Middle frontal gyrus (tissue), 1 donor: ENCODE measurements around the gene KCNJ9.
A peak's percentile ranks its signal among the peaks of the same experiment; 100 is the strongest.

Experiments used
- DNase-seq: peaks from one replicate; pipeline ENCODE4 v3.0.0-alpha.2; 2015; ENCODE audit warnings: low spot score; ENCODE audit errors: extremely low spot score

Gene KCNJ9

GRCh38 chr1:160066829-160067745 is 14.3 kb upstream of the KCNJ9 start:
- DNase-seq: no peak

GRCh38 chr1:160068225-160068624 is 13.1 kb upstream of the KCNJ9 start:
- peak; percentile 70 for DNase-seq

- no peak for DNase-seq
These were observed 11.7 kb upstream of the KCNJ9 start, which contains the start of gene KCNJ10 for GRCh38 chr1:160069460-160070231. TSS of gene KCNJ10 (minus strand) at chr1:160070160. CDS start at chr1:160042532, 27,628 bp downstream.

GRCh38 chr1:160070243-160071163 is 10.8 kb upstream of the KCNJ9 start:
- DNase-seq: peak; percentile 67

GRCh38 chr1:160071289-160071688 is 10.0 kb upstream of the KCNJ9 start:
- DNase-seq: no peak

GRCh38 chr1:160074865-160075264 is 6.5 kb upstream of the KCNJ9 start:
- no peak for DNase-seq

GRCh38 chr1:160075836-160076235 is 5.5 kb upstream of the KCNJ9 start:
- no peak for DNase-seq

- no peak for DNase-seq
These were observed 5.0 kb upstream of the KCNJ9 start for GRCh38 chr1:160076295-160076694.

GRCh38 chr1:160077486-160077885 is 3.9 kb upstream of the KCNJ9 start:
- no peak for DNase-seq

GRCh38 chr1:160078512-160079195 is 2.7 kb upstream of the KCNJ9 start:
- no peak for DNase-seq

GRCh38 chr1:160079448-160079847 is 1.9 kb upstream of the KCNJ9 start:
- no peak for DNase-seq

GRCh38 chr1:160080381-160081100 is 797 bp upstream of the KCNJ9 start:
- no peak for DNase-seq

- DNase-seq: peak; percentile 2
These were observed 1.1 kb downstream of the KCNJ9 start for GRCh38 chr1:160082487-160082886.

GRCh38 chr1:160082926-160083325 is 1.6 kb downstream of the KCNJ9 start:
- peak; percentile 2 for DNase-seq

- no peak for DNase-seq
These were observed 2.8 kb downstream of the KCNJ9 start for GRCh38 chr1:160083968-160084770.

GRCh38 chr1:160084771-160085321 is 3.5 kb downstream of the KCNJ9 start:
- no peak for DNase-seq

- DNase-seq: peak; percentile 93
These were observed 4.5 kb downstream of the KCNJ9 start for GRCh38 chr1:160085686-160086455.

GRCh38 chr1:160086456-160086892 is 5.1 kb downstream of the KCNJ9 start:
- DNase-seq: no peak
